SK-N-SH (cell line): ENCODE results near the gene CASS4. TPM values are rescaled to one million over a fixed set of nuclear protein-coding genes. Genes with fewer than 3 reads are reported as not detected.

Experiments used
- CTCF ChIA-PET: fragments of 300-600, 350-600 bp; formaldehyde crosslinking; extraction: SDS; loops from one replicate; lab custom pipeline; 2021; lab: Yijun Ruan, JAX
- POLR2A ChIA-PET: fragments of 350-600 bp; sonication (Branson Sonifier 250); formaldehyde crosslinking; extraction: SDS; loops from one replicate; lab custom pipeline; 2020; ENCODE audit warnings: antibody characterized with exemption, inconsistent platforms; lab: Yijun Ruan, JAX
- DNase-seq: peaks from one replicate; pipeline ENCODE4 v3.0.0; 2012
- H2AFZ ChIP-seq: fragments of 200-600 bp; sonication (generic); 2 replicates; pipeline ENCODE4 v1.8.1; 2016; ENCODE audit warnings: antibody characterized with exemption, mild to moderate bottlenecking, low read depth
- H3F3A ChIP-seq: fragments of 200-600 bp; sonication (generic); replicated peaks from 2 replicates; pipeline ENCODE3; 2016; ENCODE audit warnings: antibody characterized with exemption, mild to moderate bottlenecking; ENCODE audit not compliant: insufficient read depth
- H3K27ac ChIP-seq, 2 experiments: fragments of 200-500 bp in 1 of 2; fragments of 200-600 bp in 1 of 2; sonication (Bioruptor generic) in 1 of 2; sonication (generic), shearing (Covaris generic) in 1 of 2; 2 replicates each; pipeline versions ENCODE4 v1.5.1 to v1.6.1; 2014 to 2016; ENCODE audit warnings: low read depth in 2 of 2, inconsistent platforms in 1 of 2, low read length in 1 of 2, mild to moderate bottlenecking in 1 of 2, mixed read lengths in 1 of 2
- H3K27me3 ChIP-seq: fragments of 200-600 bp; sonication (generic), shearing (Covaris generic); 2 replicates; pipeline ENCODE4 v1.6.1; 2016; ENCODE audit warnings: mixed run types; ENCODE audit not compliant: insufficient read depth
- H3K36me3 ChIP-seq, 2 experiments: fragments of 200-500 bp in 1 of 2; fragments of 200-600 bp in 1 of 2; sonication (Bioruptor generic) in 1 of 2; sonication (generic) in 1 of 2; replicated peaks in 1 of 2; 2 replicates each; pipeline versions ENCODE3 to v1.5.1; 2014 to 2016; ENCODE audit warnings: low read length in 1 of 2, mild to moderate bottlenecking in 1 of 2; ENCODE audit not compliant: insufficient read depth in 2 of 2, control insufficient read depth in 1 of 2
- H3K4me1 ChIP-seq, 2 experiments: fragments of 200-500 bp in 1 of 2; fragments of 200-600 bp in 1 of 2; sonication (Bioruptor generic) in 1 of 2; sonication (generic), shearing (Covaris generic) in 1 of 2; 2 replicates each; pipeline versions ENCODE4 v1.5.1 to v1.6.1; 2014 to 2016; ENCODE audit warnings: low read depth in 1 of 2, low read length in 1 of 2, mixed run types in 1 of 2; ENCODE audit not compliant: insufficient read depth in 2 of 2, control insufficient read depth in 1 of 2
- H3K4me2 ChIP-seq: fragments of 200-600 bp; sonication (generic), shearing (Covaris generic); 2 replicates; pipeline ENCODE4 v1.6.1; 2017; ENCODE audit warnings: mixed run types
- H3K4me3 ChIP-seq, 2 experiments: fragments of 200-500 bp in 1 of 2; fragments of 200-600 bp in 1 of 2; sonication (Bioruptor generic) in 1 of 2; sonication (generic), shearing (Covaris generic) in 1 of 2; 2 replicates each; pipeline versions ENCODE4 v1.5.1 to v1.8.1; 2014 to 2016; ENCODE audit warnings: low read depth in 2 of 2, inconsistent platforms in 1 of 2, low read length in 1 of 2, mild to moderate bottlenecking in 1 of 2, mixed read lengths in 1 of 2, moderate library complexity in 1 of 2
- H3K79me2 ChIP-seq: fragments of 200-600 bp; sonication (generic); 2 replicates; pipeline ENCODE4 v1.8.1; 2017; ENCODE audit warnings: mild to moderate bottlenecking; ENCODE audit not compliant: insufficient read depth
- H3K9ac ChIP-seq: fragments of 200-600 bp; sonication (generic); 2 replicates; pipeline ENCODE4 v1.6.1; 2017; ENCODE audit warnings: mixed run types
- H3K9me2 ChIP-seq: fragments of 200-600 bp; sonication (generic); 2 replicates; pipeline ENCODE4 v1.6.1; 2017; ENCODE audit warnings: mixed run types
- H3K9me3 ChIP-seq: fragments of 200-600 bp; sonication (generic); 2 replicates; pipeline ENCODE4 v1.6.1; 2017; ENCODE audit warnings: mixed run types, mild to moderate bottlenecking, moderate library complexity
- H4K20me1 ChIP-seq: fragments of 200-600 bp; sonication (generic); 2 replicates; pipeline ENCODE4 v1.6.1; 2017; ENCODE audit warnings: mild to moderate bottlenecking, mixed run types; ENCODE audit not compliant: insufficient read depth
- CHD2 ChIP-seq: fragments of 150-350 bp; IDR thresholded peaks from 2 replicates; pipeline ENCODE4 v1.6.1; 2018; ENCODE audit warnings: low read length; ENCODE audit not compliant: partially characterized antibody
- EP300 ChIP-seq, 2 experiments: IDR thresholded peaks; 2 replicates each; pipeline versions ENCODE4 v1.4.0 to v1.6.1; 2012; ENCODE audit warnings: borderline replicate concordance in 1 of 2, low read depth in 1 of 2, low read length in 1 of 2
- FOXJ3 ChIP-seq: sonication (generic); formaldehyde crosslinking; IDR thresholded peaks from 2 replicates; pipeline ENCODE4 v1.5.1; 2020; ENCODE audit warnings: mild to moderate bottlenecking, missing genetic modification reagents
- GATA2 ChIP-seq: sonication (generic); formaldehyde crosslinking; IDR thresholded peaks from 2 replicates; pipeline ENCODE4 v1.5.0; 2020; ENCODE audit warnings: mild to moderate bottlenecking, missing genetic modification reagents
- JUND ChIP-seq: IDR thresholded peaks from 2 replicates; pipeline ENCODE4 v1.4.0; 2012
- POLR2AphosphoS5 ChIP-seq: IDR thresholded peaks from 2 replicates; pipeline ENCODE4 v1.6.1; 2012; ENCODE audit warnings: low read depth, low read length
- RAD21 ChIP-seq: IDR thresholded peaks from 2 replicates; pipeline ENCODE4 v1.6.1; 2012; ENCODE audit warnings: mild to moderate bottlenecking, low read length
- RCOR1 ChIP-seq: fragments of 150-350 bp; IDR thresholded peaks from 2 replicates; pipeline ENCODE4 v1.6.1; 2017; ENCODE audit warnings: antibody characterized with exemption, low read length
- RFX5 ChIP-seq: IDR thresholded peaks from 2 replicates; pipeline ENCODE4 v1.6.1; 2012; ENCODE audit warnings: mild to moderate bottlenecking, improper control_type of control experiment, low read length
- SIN3A ChIP-seq: IDR thresholded peaks from 2 replicates; pipeline ENCODE4 v1.6.1; 2012; ENCODE audit warnings: low read depth, mild to moderate bottlenecking, low read length, moderate library complexity, borderline replicate concordance
- TEAD4 ChIP-seq: IDR thresholded peaks from 2 replicates; pipeline ENCODE4 v1.4.0; 2012; ENCODE audit warnings: mild to moderate bottlenecking, borderline replicate concordance; ENCODE audit not compliant: insufficient read depth
- WGBS: methylation state at CpG from one replicate; pipeline ENCODE4 v1.1.6; 2017; ENCODE audit warnings: low lambda C conversion rate; 5-methylcytosine and 5-hydroxymethylcytosine counted together
- polyA plus RNA-seq, 3 experiments: library from polyadenylated mRNA; depleted of rRNA; stranded (reverse); fragments of >200 nt; gene quantifications; 2 replicates each; pipeline ENCODE4 v1.2.3, GENCODE V29; 2012

CASS4 gene
- polyA plus RNA-seq, 1 of the 3 experiments (the other 2 are of a cell fraction) = not detected

GRCh38 chr20:56429941-56430340, 17.9 kb downstream of the CASS4 start:
- no peak overlapping the region for H3K9ac ChIP-seq
- POLR2A ChIA-PET = no interaction called here
- 66% methylated on average over 4 of the region's 4 CpGs for WGBS
- H3K4me2 ChIP-seq = no peak overlapping the region
- no peaks in the 10 kb centered on the region for H4K20me1 ChIP-seq
- no peaks in the 10 kb centered on the region for H3K9me2 ChIP-seq
- no peaks in the 10 kb centered on the region for H3K9me3 ChIP-seq
- H3K4me1 ChIP-seq = no peaks in the 10 kb centered on the region; a peak in 1 of 4 replicates
- TF ChIP-seq TEAD4 (no peak), RCOR1 (no peak), RAD21 (no peak), EP300 (IDR thresholded peaks at IDR 0.05; ENCODE audit: borderline replicate concordance in 1 of 2, low read depth in 1 of 2, low read length in 1 of 2) (no peak)
- H3K36me3 ChIP-seq = no peaks in the 10 kb centered on the region
- CTCF ChIA-PET = no interaction called here
- H3K27ac ChIP-seq = no peak overlapping the region
- no peaks in the 10 kb centered on the region for H3K79me2 ChIP-seq
- H3K27me3 ChIP-seq = no peaks in the 10 kb centered on the region
- no peaks in the 10 kb centered on the region for H3F3A ChIP-seq
- no peak overlapping the region for H3K4me3 ChIP-seq
- no peak for DNase-seq
- H2AFZ ChIP-seq = peak overlapping the region; percentile 83; the same call in 1 of the 2 replicates

GRCh38 chr20:56430461-56430860, 18.4 kb downstream of the CASS4 start:
- no peaks in the 10 kb centered on the region for H3K27me3 ChIP-seq
- no peaks in the 10 kb centered on the region for H3K9me3 ChIP-seq
- H3K27ac ChIP-seq = no peak overlapping the region
- CTCF ChIA-PET = no interaction called here
- 48% methylated on average over 4 of the region's 4 CpGs for WGBS
- POLR2A ChIA-PET = no interaction called here
- no peak overlapping the region for H3K9ac ChIP-seq
- no peaks in the 10 kb centered on the region for H3K79me2 ChIP-seq
- no peaks in the 10 kb centered on the region for H3K36me3 ChIP-seq
- no peaks in the 10 kb centered on the region; a peak in 1 of 4 replicates for H3K4me1 ChIP-seq
- no peaks in the 10 kb centered on the region for H4K20me1 ChIP-seq
- DNase-seq = no peak
- no peaks in the 10 kb centered on the region for H3F3A ChIP-seq
- TF ChIP-seq FOXJ3 = no peak
- no peak for TF ChIP-seq GATA2 (CRISPR knock-in tag)
- TF ChIP-seq POLR2AphosphoS5 = no peak
- TF ChIP-seq TEAD4 = no peak
- no peak for TF ChIP-seq RAD21
- no peak for TF ChIP-seq RFX5
- TF ChIP-seq JUND = no peak
- TF ChIP-seq CHD2 = no peak
- no peak overlapping the region for H3K4me2 ChIP-seq
- H2AFZ ChIP-seq = no peak overlapping the region
- no peak overlapping the region for H3K4me3 ChIP-seq
- no peaks in the 10 kb centered on the region for H3K9me2 ChIP-seq

DNA sequence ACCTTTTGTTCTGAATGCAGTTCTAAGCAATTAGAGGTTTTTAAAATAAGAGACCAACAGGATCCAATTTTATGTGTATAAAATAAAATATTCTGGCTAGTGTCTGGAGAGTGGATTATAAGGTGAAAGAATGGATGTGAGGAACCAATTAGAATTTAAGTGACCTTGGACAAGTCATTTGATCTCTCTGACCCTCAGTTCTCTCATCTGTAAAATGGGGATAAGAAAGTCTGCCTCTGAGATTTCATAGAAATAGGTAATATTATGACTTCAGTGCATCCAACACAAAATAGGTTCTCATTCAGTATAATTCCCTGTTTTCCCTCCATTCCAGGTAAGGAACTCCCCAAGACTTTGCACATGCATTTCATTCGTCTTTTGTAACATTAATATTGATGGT, 18.9 kb downstream of the CASS4 start:
- no peak for TF ChIP-seq SIN3A
- Histone ChIP-seq H3K4me3 (no peak overlapping the region), H4K20me1 (no peaks in the 10 kb centered on the region), H3K79me2 (no peaks in the 10 kb centered on the region), H2AFZ (no peak overlapping the region), H3K4me2 (no peak overlapping the region), H3K27me3 (no peaks in the 10 kb centered on the region), H3K27ac (no peak overlapping the region), H3K9me3 (no peaks in the 10 kb centered on the region), H3K9me2 (no peaks in the 10 kb centered on the region), H3K9ac (no peak overlapping the region), H3F3A (no peaks in the 10 kb centered on the region), H3K4me1 (no peaks in the 10 kb centered on the region; a peak in 1 of 4 replicates), H3K36me3 (no peaks in the 10 kb centered on the region)
- ChIA-PET CTCF (no interaction called here), POLR2A (no interaction called here)
- no peak for DNase-seq
- WGBS = 58% methylated on average over 1 of the region's 1 CpG
